Body of pancreas (tissue), 4 donors: ENCODE measurements around the gene FBXO22. TPM values are rescaled to one million over a fixed set of nuclear protein-coding genes. Genes with fewer than 3 reads are reported as not detected.
"Not testable (repeated sequence)": the region's sequence is repeated elsewhere in the genome, so short reads cannot be mapped to it uniquely, and the experiment has no call there.

Experiments used
- ATAC-seq: fragments of 150-250 bp; one replicate; pipeline ENCODE4 v1.9.1; 2016
- DNase-seq, 4 donors: peaks; one replicate each; pipeline ENCODE4 v3.0.0-alpha.2; 2019
- H3K27ac ChIP-seq, 4 donors: fragments of 200-600 bp; sonication (generic); 1 replicate in 3 of 4; 2 replicates in 1 of 4; pipeline versions ENCODE4 v1.5.1 to v1.6.1; 2016 to 2019; ENCODE audit warnings: mild to moderate bottlenecking in 1 of 4, mixed read lengths in 1 of 4, moderate library complexity in 1 of 4
- H3K27me3 ChIP-seq, 2 donors: fragments of 200-600 bp; sonication (generic); one replicate each; pipeline ENCODE4 v1.6.0; 2016; ENCODE audit warnings: mild to moderate bottlenecking in 1 of 2
- H3K36me3 ChIP-seq, 2 donors: fragments of 200-600 bp; sonication (generic); replicated peaks in 1 of 2; 2 replicates each; pipeline ENCODE4 v1.5.1; 2016; ENCODE audit warnings: low read depth in 2 of 2; ENCODE audit not compliant: insufficient read depth in 1 of 2
- H3K4me1 ChIP-seq: fragments of 200-600 bp; sonication (generic); one replicate; pipeline ENCODE4 v1.6.0; 2016
- H3K4me3 ChIP-seq, 2 donors: fragments of 200-600 bp; sonication (generic); 1 replicate in 1 of 2; 2 replicates in 1 of 2; pipeline ENCODE4 v1.5.1; 2016 to 2019
- H3K9me3 ChIP-seq, 3 donors: fragments of 200-600 bp; sonication (generic); 1 replicate in 2 of 3; 2 replicates in 1 of 3; pipeline ENCODE4 v1.5.1; 2016
- POLR2A ChIP-seq, 3 donors: fragments of 450-650 bp; IDR thresholded peaks; one replicate each; pipeline ENCODE4 v1.6.1; 2016; ENCODE audit warnings: antibody characterized with exemption in 3 of 3, mild to moderate bottlenecking in 2 of 3
- WGBS, 2 donors: methylation state at CpG; one replicate each; pipeline ENCODE4 v1.1.5; 2017; 5-methylcytosine and 5-hydroxymethylcytosine counted together
- intact Hi-C: fragments of 100-400 bp; cut with DNase I; formaldehyde crosslinking; loops from one replicate; pipeline ENCODE4 v1.15.1; 2023
- total RNA-seq, 2 donors: library from RNA; depleted of rRNA; stranded (reverse); fragments of >200 nt; gene quantifications; one replicate each; pipeline ENCODE4 v1.1.0, GENCODE V29; 2016
- TF ChIP-seq, protein P1 (sequence below), 7 experiments: fragments of 450-650 bp in 4 of 7; fragments of 200-600 bp in 3 of 7; sonication (generic) in 3 of 7; IDR thresholded peaks; one replicate each; pipeline ENCODE4 v1.5.1; 2016 to 2019; ENCODE audit warnings: antibody characterized with exemption in 7 of 7

Gene FBXO22
- total RNA-seq, 2 donors from 2014 or later = 13.5 to 23.9 TPM

DNA sequence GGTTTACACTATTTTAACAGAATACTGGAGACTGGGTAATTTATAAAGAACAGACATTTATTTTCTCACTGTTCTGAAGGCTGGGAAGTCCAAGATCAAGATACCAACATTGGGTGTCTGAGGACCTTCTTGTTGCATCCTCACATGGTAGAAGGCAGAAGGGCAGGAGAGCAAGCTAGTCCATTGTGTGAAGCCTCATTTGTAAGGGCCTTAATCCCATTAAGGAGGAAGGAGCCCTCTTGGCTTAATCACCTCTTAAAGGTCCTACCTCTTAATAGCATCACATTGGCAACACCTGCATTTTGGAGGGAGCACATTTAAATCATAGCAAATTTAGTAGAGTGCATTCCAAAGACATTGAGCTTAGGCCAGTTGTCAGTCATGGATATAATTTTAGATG lies 34.2 kb upstream of the FBXO22 start:
- ATAC-seq = no peak
- no peak overlapping the region for H3K4me3 ChIP-seq
- H3K9me3 ChIP-seq = no peaks in the 10 kb centered on the region
- no peaks in the 10 kb centered on the region for H3K36me3 ChIP-seq
- no peaks in the 10 kb centered on the region for H3K4me1 ChIP-seq
- TF ChIP-seq, protein P1, sequence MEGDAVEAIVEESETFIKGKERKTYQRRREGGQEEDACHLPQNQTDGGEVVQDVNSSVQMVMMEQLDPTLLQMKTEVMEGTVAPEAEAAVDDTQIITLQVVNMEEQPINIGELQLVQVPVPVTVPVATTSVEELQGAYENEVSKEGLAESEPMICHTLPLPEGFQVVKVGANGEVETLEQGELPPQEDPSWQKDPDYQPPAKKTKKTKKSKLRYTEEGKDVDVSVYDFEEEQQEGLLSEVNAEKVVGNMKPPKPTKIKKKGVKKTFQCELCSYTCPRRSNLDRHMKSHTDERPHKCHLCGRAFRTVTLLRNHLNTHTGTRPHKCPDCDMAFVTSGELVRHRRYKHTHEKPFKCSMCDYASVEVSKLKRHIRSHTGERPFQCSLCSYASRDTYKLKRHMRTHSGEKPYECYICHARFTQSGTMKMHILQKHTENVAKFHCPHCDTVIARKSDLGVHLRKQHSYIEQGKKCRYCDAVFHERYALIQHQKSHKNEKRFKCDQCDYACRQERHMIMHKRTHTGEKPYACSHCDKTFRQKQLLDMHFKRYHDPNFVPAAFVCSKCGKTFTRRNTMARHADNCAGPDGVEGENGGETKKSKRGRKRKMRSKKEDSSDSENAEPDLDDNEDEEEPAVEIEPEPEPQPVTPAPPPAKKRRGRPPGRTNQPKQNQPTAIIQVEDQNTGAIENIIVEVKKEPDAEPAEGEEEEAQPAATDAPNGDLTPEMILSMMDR (IDR thresholded peaks at IDR 0.05) = no peak
- no peak for TF ChIP-seq POLR2A (IDR thresholded peaks at IDR 0.05)
- no peaks in the 10 kb centered on the region for H3K27me3 ChIP-seq
- no peak overlapping the region for H3K27ac ChIP-seq
- no peak for DNase-seq
- intact Hi-C loops = no loop called here

DNA sequence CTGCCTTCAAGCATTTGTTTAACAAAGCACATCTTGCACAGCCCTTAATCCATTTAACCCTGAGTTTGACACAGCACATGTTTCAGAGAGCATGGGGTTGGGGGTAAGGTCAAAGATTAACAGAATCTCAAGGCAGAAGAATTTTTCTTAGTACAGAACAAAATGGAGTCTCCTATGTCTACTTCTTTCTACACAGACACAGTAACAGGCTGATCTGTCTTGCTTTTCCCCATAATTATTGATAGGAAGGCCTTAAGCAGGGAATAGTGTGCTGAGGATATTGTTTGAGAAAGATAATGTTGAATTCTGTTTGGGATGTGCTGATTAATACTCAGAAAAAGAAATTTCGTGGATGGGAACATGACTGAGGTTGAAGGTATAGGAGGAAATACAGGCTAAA lies 32.1 kb upstream of the FBXO22 start:
- H3K9me3 ChIP-seq, ATAC-seq, intact Hi-C loops, H3K4me1 ChIP-seq, DNase-seq, H3K27me3 ChIP-seq, H3K36me3 ChIP-seq, H3K27ac ChIP-seq, H3K4me3 ChIP-seq: not testable (repeated sequence)
- 67 to 80% methylated on average over 1 of the region's 1 CpG for WGBS, 2 donors

GRCh38 chr15:75872403-75872990 lies 31.2 kb upstream of the FBXO22 start:
- ATAC-seq (no peak), DNase-seq (no peak)
- WGBS, 2 donors = 78 to 83% methylated on average over 4 of the region's 4 CpGs
- H3K4me3 ChIP-seq = no peak overlapping the region
- no peaks in the 10 kb centered on the region for H3K4me1 ChIP-seq
- intact Hi-C loops = no loop called here
- TF ChIP-seq POLR2A (IDR thresholded peaks at IDR 0.05) = no peak
- TF ChIP-seq, protein P1 (IDR thresholded peaks at IDR 0.05) = no peak
- H3K27me3 ChIP-seq = no peaks in the 10 kb centered on the region
- H3K36me3 ChIP-seq = no peaks in the 10 kb centered on the region
- H3K9me3 ChIP-seq = no peaks in the 10 kb centered on the region
- H3K27ac ChIP-seq = no peak overlapping the region

- no peak for TF ChIP-seq POLR2A (IDR thresholded peaks at IDR 0.05)
- TF ChIP-seq, protein P1 (IDR thresholded peaks at IDR 0.05) = no peak
- Histone ChIP-seq H3K27me3 (no peaks in the 10 kb centered on the region), H3K27ac (no peak overlapping the region), H3K4me3 (no peak overlapping the region), H3K9me3 (no peaks in the 10 kb centered on the region), H3K4me1 (peaks cover 27% of the 10 kb centered on the region), H3K36me3 (no peaks in the 10 kb centered on the region)
- no peak for DNase-seq
- intact Hi-C loops = no loop called here
- 73 to 80% methylated on average over 1 of the region's 1 CpG for WGBS, 2 donors
- ATAC-seq = no peak
Measured at GRCh38 chr15:75884041-75884440, 19.6 kb upstream of the FBXO22 start.

DNA sequence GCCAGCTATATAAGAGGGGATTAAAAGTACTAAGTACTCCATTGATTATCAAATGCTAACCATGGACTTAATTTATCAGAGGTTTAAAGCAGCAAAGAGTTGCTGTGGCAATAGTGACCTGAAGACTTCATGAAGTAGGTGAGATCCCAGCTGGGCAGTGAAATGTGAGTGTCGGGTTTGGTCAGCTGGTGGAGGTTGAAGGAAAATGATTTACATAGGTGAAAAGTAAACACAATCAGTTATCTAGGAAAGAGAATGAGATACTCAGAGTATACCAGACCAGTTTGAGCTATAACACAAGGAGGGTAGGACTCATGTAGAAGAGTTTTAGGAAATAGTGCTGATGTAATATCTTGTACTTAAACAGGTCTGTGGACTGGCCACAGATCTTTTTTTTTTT lies 16.5 kb upstream of the FBXO22 start:
- no peak for DNase-seq
- no peaks in the 10 kb centered on the region for H3K27me3 ChIP-seq
- H3K9me3 ChIP-seq = no peaks in the 10 kb centered on the region
- H3K27ac ChIP-seq = no peak overlapping the region
- H3K4me1 ChIP-seq = peaks cover 27% of the 10 kb centered on the region
- H3K36me3 ChIP-seq = no peaks in the 10 kb centered on the region
- intact Hi-C loops = no loop called here
- no peak for TF ChIP-seq POLR2A (IDR thresholded peaks at IDR 0.05)
- TF ChIP-seq, protein P1 (IDR thresholded peaks at IDR 0.05) = no peak
- no peak overlapping the region for H3K4me3 ChIP-seq
- WGBS, 2 donors = 41 to 45% methylated on average over 1 of the region's 1 CpG
- ATAC-seq = no peak
